Measurements from ENCODE around the gene ZNF518A. TPM values are rescaled to one million over a fixed set of nuclear protein-coding genes. Genes with fewer than 3 reads are reported as not detected.

Gene ZNF518A
- total and polyA plus RNA-seq, 2 of the 13 experiments (the other 11 are each of a cell fraction or from before 2014, with no cell fraction given) = 21.7 to 37.1 TPM

GRCh38 chr10:96129387-96130325 is at the start of gene ZNF518A (continued):
- 0 out of 2 replicates have a peak, but pooled peaks have one; percentile 34 for TF ChIP-seq MEIS1 (CRISPR knock-in tag; IDR thresholded peaks at IDR 0.05; ENCODE audit: borderline replicate concordance)
- TF ChIP-seq ZNF441 (CRISPR knock-in tag; IDR thresholded peaks at IDR 0.05; ENCODE audit: borderline replicate concordance) = peak; percentile 61; the same call in 1 of the 2 replicates
- no peak for TF ChIP-seq PHB2 (IDR thresholded peaks at IDR 0.05; ENCODE audit: partially characterized antibody)
- peak; percentile 96; the same call in 1 of the 2 replicates for TF ChIP-seq EHMT2 (IDR thresholded peaks at IDR 0.05; ENCODE audit: borderline replicate concordance, low read depth, low read length)
- TF ChIP-seq RBM39 (IDR thresholded peaks at IDR 0.05; ENCODE audit: low read depth, low read length, poor library complexity, severe bottlenecking) = peak; percentile 72
- no peak for TF ChIP-seq NCOA5 (CRISPR knock-in tag; IDR thresholded peaks at IDR 0.05)
- TF ChIP-seq NRL (CRISPR knock-in tag; IDR thresholded peaks at IDR 0.05; ENCODE audit: borderline replicate concordance) = peak; percentile 72; the same call in 1 of the 2 replicates
- TF ChIP-seq ZNF788 (CRISPR knock-in tag; IDR thresholded peaks at IDR 0.05; ENCODE audit: borderline replicate concordance) = peak; percentile 65
- peak; percentile 24 for TF ChIP-seq TFDP2 (CRISPR knock-in tag; IDR thresholded peaks at IDR 0.05)
- TF ChIP-seq JUND (CRISPR knock-in tag; IDR thresholded peaks at IDR 0.05) = peak; percentile 50; the same call in 1 of the 2 replicates
- TF ChIP-seq SETDB1 (CRISPR knock-in tag; IDR thresholded peaks at IDR 0.05; ENCODE audit: borderline replicate concordance) = peak; percentile 64; the same call in 1 of the 2 replicates
- peak; percentile 27; the same call in 1 of the 2 replicates for TF ChIP-seq PAX8 (CRISPR knock-in tag; IDR thresholded peaks at IDR 0.05; ENCODE audit: borderline replicate concordance)
- peak; percentile 81; the same call in 1 of the 2 replicates for TF ChIP-seq ZIK1 (CRISPR knock-in tag; IDR thresholded peaks at IDR 0.05; ENCODE audit: borderline replicate concordance, low read depth)
- peak; percentile 73 to 94; a peak in 3 of 4 replicates for TF ChIP-seq HMGXB4 (CRISPR knock-in tag; IDR thresholded peaks at IDR 0.05; ENCODE audit: borderline replicate concordance in 1 of 2, low read depth in 1 of 2)
- peak; percentile 26; the same call in 1 of the 2 replicates for TF ChIP-seq RXRB (CRISPR knock-in tag; IDR thresholded peaks at IDR 0.05; ENCODE audit: borderline replicate concordance)
- TF ChIP-seq DPF2 (CRISPR knock-in tag; IDR thresholded peaks at IDR 0.05; ENCODE audit: borderline replicate concordance, low read depth) = no peak
- TF ChIP-seq ATF7 (IDR thresholded peaks at IDR 0.05) = no peak
- TF ChIP-seq ATF7 (CRISPR knock-in tag; IDR thresholded peaks at IDR 0.05) = peak; percentile 68; the same call in 1 of the 2 replicates
- no peak for TF ChIP-seq ZBTB10 (CRISPR knock-in tag; IDR thresholded peaks at IDR 0.05; ENCODE audit: borderline replicate concordance)
- TF ChIP-seq GPBP1L1 (CRISPR knock-in tag; IDR thresholded peaks at IDR 0.05) = no peak
